K562 (cell line): ENCODE data around the gene RFLNA. TPM values are rescaled to one million over a fixed set of nuclear protein-coding genes. Genes with fewer than 3 reads are reported as not detected.

Experiments used
- ATAC-seq: fragments of 200-7000 bp; cut with Tn5 transposase; 3 replicates; pipeline ENCODE4 v1.9.1; 2020; ENCODE audit warnings: moderate library complexity
- BruUV-seq: library from RNA; stranded (reverse); fragments of 400-500 nt; replicated peaks from 2 replicates; lab custom pipeline; 2021; lab: Mats Ljungman, UMichigan
- CTCF ChIA-PET: fragments of 300-600 bp; formaldehyde crosslinking; extraction: SDS; loops from one replicate; lab custom pipeline; 2021; ENCODE audit warnings: low intra/inter-chr PET ratio; lab: Yijun Ruan, JAX
- POLR2A ChIA-PET: fragments of 300-600, 350-650 bp; sonication (Branson Sonifier 250); formaldehyde crosslinking; extraction: SDS; loops from one replicate; lab custom pipeline; 2021; ENCODE audit warnings: antibody characterized with exemption, inconsistent platforms; lab: Yijun Ruan, JAX
- DNase-seq, 4 experiments: peaks; one replicate each; pipeline versions ENCODE4 v3.0.0 to v3.0.0-alpha.2; 2011 to 2018; ENCODE audit warnings: low spot score in 3 of 4, mixed read lengths in 3 of 4; ENCODE audit errors: extremely low read depth in 1 of 4
- FAIRE-seq: peaks from 2 replicates; lab custom pipeline; 2011; peaks lifted over from hg19 to GRCh38; lab: Jason Lieb, UNC
- H2AFZ ChIP-seq: 2 replicates; pipeline ENCODE4 v1.6.0; 2011; ENCODE audit warnings: low read depth, low read length, control low read depth, inconsistent platforms
- H3K27ac ChIP-seq: fragments of 200-600 bp; 3 replicates; pipeline ENCODE4 v1.8.0; 2011; ENCODE audit warnings: low read depth, mild to moderate bottlenecking, control low read depth, inconsistent platforms, low read length, moderate library complexity, mixed read lengths; ENCODE audit errors: extremely low read depth
- H3K27me3 ChIP-seq, 2 experiments: fragments of 300-600 bp in 1 of 2; 2 replicates in 1 of 2; 3 replicates in 1 of 2; pipeline versions ENCODE4 v1.6.0 to v1.8.0; 2011; ENCODE audit warnings: inconsistent platforms in 2 of 2, low read length in 2 of 2, mild to moderate bottlenecking in 1 of 2, mixed read lengths in 1 of 2, moderate library complexity in 1 of 2; ENCODE audit not compliant: control insufficient read depth in 2 of 2, insufficient read depth in 2 of 2
- H3K36me3 ChIP-seq: fragments of 300-600 bp; 3 replicates; pipeline ENCODE4 v1.8.0; 2011; ENCODE audit warnings: mild to moderate bottlenecking, low read length, inconsistent platforms; ENCODE audit not compliant: control insufficient read depth, insufficient read depth
- H3K4me1 ChIP-seq, 2 experiments: fragments of 200-600 bp in 1 of 2; replicated peaks in 1 of 2; 2 replicates in 1 of 2; 3 replicates in 1 of 2; pipeline versions ENCODE4 v1.5.1 to v1.8.0; 2011; ENCODE audit warnings: inconsistent platforms in 2 of 2, low read length in 2 of 2, mild to moderate bottlenecking in 1 of 2, mixed read lengths in 1 of 2, moderate library complexity in 1 of 2; ENCODE audit not compliant: control insufficient read depth in 2 of 2, insufficient read depth in 2 of 2
- H3K4me2 ChIP-seq: 2 replicates; pipeline ENCODE4 v1.6.1; 2011; ENCODE audit warnings: low read length, control low read depth, inconsistent platforms, mixed read lengths; ENCODE audit not compliant: insufficient read depth
- H3K4me3 ChIP-seq: fragments of 200-600 bp; sonication (generic), shearing (Covaris generic); 2 replicates; pipeline ENCODE4 v1.5.1; 2016; ENCODE audit warnings: control low read depth, inconsistent platforms
- H3K79me2 ChIP-seq: fragments of 200-600 bp; 3 replicates; pipeline ENCODE4 v1.8.0; 2011; ENCODE audit warnings: low read length, inconsistent platforms; ENCODE audit not compliant: control insufficient read depth, insufficient read depth
- H3K9ac ChIP-seq, 2 experiments: 2 replicates each; pipeline versions ENCODE4 v1.6.0 to v1.6.1; 2011; ENCODE audit warnings: low read depth in 2 of 2, low read length in 2 of 2, control low read depth in 1 of 2, inconsistent platforms in 1 of 2, mild to moderate bottlenecking in 1 of 2, mixed read lengths in 1 of 2; ENCODE audit not compliant: insufficient read depth in 1 of 2
- H3K9me1 ChIP-seq: one replicate; pipeline ENCODE4 v1.6.0; 2011; ENCODE audit warnings: inconsistent platforms, mild to moderate bottlenecking, low read length, moderate library complexity; ENCODE audit not compliant: control insufficient read depth, insufficient read depth
- H3K9me3 ChIP-seq: replicated peaks from 2 replicates; pipeline ENCODE4 v1.5.1; 2011; ENCODE audit warnings: low read depth, low read length, inconsistent platforms; ENCODE audit not compliant: control insufficient read depth, insufficient read depth
- H4K20me1 ChIP-seq: replicated peaks from 2 replicates; pipeline ENCODE4 v1.6.1; 2011; ENCODE audit warnings: low read length, inconsistent platforms, mixed read lengths; ENCODE audit not compliant: control insufficient read depth, insufficient read depth
- CCAR2 ChIP-seq: fragments of 200-400 bp; formaldehyde crosslinking; IDR thresholded peaks from 2 replicates; pipeline ENCODE4 v1.6.1; 2017; ENCODE audit warnings: mild to moderate bottlenecking, low read depth, low read length
- CGGBP1 ChIP-seq: fragments of 250-450 bp; sonication (Bioruptor Pico); IDR thresholded peaks from 2 replicates; pipeline ENCODE4 v1.9.0; 2021; ENCODE audit warnings: mild to moderate bottlenecking
- ELF2 ChIP-seq: fragments of 250-450 bp; sonication (Bioruptor Pico); IDR thresholded peaks from 2 replicates; pipeline ENCODE4 v1.5.0; 2021; ENCODE audit warnings: mild to moderate bottlenecking
- EWSR1 ChIP-seq: fragments of 450-650 bp; IDR thresholded peaks from 2 replicates; pipeline ENCODE4 v1.6.1; 2018; ENCODE audit warnings: borderline replicate concordance, mild to moderate bottlenecking, low read depth, moderate library complexity; ENCODE audit not compliant: partially characterized antibody
- FOXA1 ChIP-seq: fragments of 450-650 bp; IDR thresholded peaks from 2 replicates; pipeline ENCODE4 v1.6.1; 2016; ENCODE audit warnings: mild to moderate bottlenecking, borderline replicate concordance
- KLF6 ChIP-seq: fragments of 250-450 bp; sonication (Bioruptor Pico); IDR thresholded peaks from 2 replicates; pipeline ENCODE4 v1.4.0; 2020; ENCODE audit warnings: mild to moderate bottlenecking, moderate library complexity, borderline replicate concordance
- PHTF2 ChIP-seq: fragments of 250-450 bp; sonication (Bioruptor Pico); IDR thresholded peaks from 2 replicates; pipeline ENCODE4 v1.5.0; 2021; ENCODE audit warnings: mild to moderate bottlenecking
- PRDM10 ChIP-seq: fragments of 450-650 bp; IDR thresholded peaks from 2 replicates; pipeline ENCODE4 v1.6.1; 2018; ENCODE audit not compliant: partially characterized antibody
- PTBP1 ChIP-seq: fragments of 200-400 bp; formaldehyde crosslinking; IDR thresholded peaks from 2 replicates; pipeline ENCODE4 v1.6.1; 2017; ENCODE audit warnings: low read depth, low read length
- SNAPC5 ChIP-seq: fragments of 250-450 bp; sonication (Bioruptor Pico); IDR thresholded peaks from 2 replicates; pipeline ENCODE4 v1.8.0; 2021; ENCODE audit warnings: moderate library complexity, mild to moderate bottlenecking, inconsistent platforms
- STAT5A ChIP-seq: IDR thresholded peaks from 2 replicates; pipeline ENCODE4 v1.6.1; 2012; ENCODE audit warnings: low read length, inconsistent platforms, borderline replicate concordance
- ZNF398 ChIP-seq: fragments of 250-450 bp; sonication (Bioruptor Pico); IDR thresholded peaks from 2 replicates; pipeline ENCODE4 v1.8.0; 2021; ENCODE audit warnings: moderate library complexity, mild to moderate bottlenecking, inconsistent platforms
- ZNF77 ChIP-seq: fragments of 250-450 bp; sonication (Bioruptor Pico); IDR thresholded peaks from 2 replicates; pipeline ENCODE4 v1.5.0; 2020
- ZSCAN29 ChIP-seq: fragments of 450-650 bp; IDR thresholded peaks from 2 replicates; pipeline ENCODE4 v1.6.1; 2017
- WGBS: fragments of 100-300 bp; shearing (Covaris generic); methylation state at CpG from one replicate; pipeline ENCODE4 v1.1.6; 2016; ENCODE audit warnings: low coverage, mixed read lengths; ENCODE audit not compliant: insufficient coverage; ENCODE audit errors: missing lambda C conversion rate; 5-methylcytosine and 5-hydroxymethylcytosine counted together
- in situ Hi-C: fragments of 300-500 bp; cut with MboI; formaldehyde crosslinking; loops from 4 replicates; pipeline ENCODE4 v1.15.0; 2018; ENCODE audit warnings: inconsistent platforms, mixed read lengths
- intact Hi-C: fragments of 100-400 bp; cut with micrococcal nuclease; formaldehyde crosslinking; loops from 2 replicates; pipeline ENCODE4 v1.14.2; 2022
- polyA plus RNA-seq, 8 experiments: library from polyadenylated mRNA; depleted of rRNA in 4 of 8; stranded (reverse) in 5 of 8; unstranded in 3 of 8; fragments of >200 nt; fragmentation: Nextera tagmentation in 2 of 8; fragmentation: Illumina TruSeq in 1 of 8; extraction: Ambion mirVana in 2 of 8; extraction: Trizol in 1 of 8; gene quantifications; 2 replicates each; pipeline versions ENCODE4 v1.2.1 to v1.2.3, GENCODE V29; 2011 to 2014; ENCODE audit warnings: inconsistent platforms in 1 of 8, missing spikeins in 1 of 8
- total RNA-seq, 7 experiments: library from RNA; depleted of rRNA in 6 of 7; stranded (reverse); fragments of >200 nt in 6 of 7; fragmentation: Illumina TruSeq in 2 of 7; extraction: Trizol in 2 of 7; gene quantifications; 2 replicates each; pipeline versions ENCODE4 v1.2.1 to v1.2.3, GENCODE V29; 2011 to 2021; ENCODE audit warnings: low replicate concordance in 1 of 7
- TF ChIP-seq, protein P1 (sequence below): fragments of 250-450 bp; sonication (Bioruptor Pico); IDR thresholded peaks from 2 replicates; pipeline ENCODE4 v1.4.0; 2020; ENCODE audit warnings: borderline replicate concordance

The RFLNA gene
- total and polyA plus RNA-seq, 9 of the 15 experiments (the other 6 are each of a cell fraction or from before 2014, with no cell fraction given): not detected

DNA sequence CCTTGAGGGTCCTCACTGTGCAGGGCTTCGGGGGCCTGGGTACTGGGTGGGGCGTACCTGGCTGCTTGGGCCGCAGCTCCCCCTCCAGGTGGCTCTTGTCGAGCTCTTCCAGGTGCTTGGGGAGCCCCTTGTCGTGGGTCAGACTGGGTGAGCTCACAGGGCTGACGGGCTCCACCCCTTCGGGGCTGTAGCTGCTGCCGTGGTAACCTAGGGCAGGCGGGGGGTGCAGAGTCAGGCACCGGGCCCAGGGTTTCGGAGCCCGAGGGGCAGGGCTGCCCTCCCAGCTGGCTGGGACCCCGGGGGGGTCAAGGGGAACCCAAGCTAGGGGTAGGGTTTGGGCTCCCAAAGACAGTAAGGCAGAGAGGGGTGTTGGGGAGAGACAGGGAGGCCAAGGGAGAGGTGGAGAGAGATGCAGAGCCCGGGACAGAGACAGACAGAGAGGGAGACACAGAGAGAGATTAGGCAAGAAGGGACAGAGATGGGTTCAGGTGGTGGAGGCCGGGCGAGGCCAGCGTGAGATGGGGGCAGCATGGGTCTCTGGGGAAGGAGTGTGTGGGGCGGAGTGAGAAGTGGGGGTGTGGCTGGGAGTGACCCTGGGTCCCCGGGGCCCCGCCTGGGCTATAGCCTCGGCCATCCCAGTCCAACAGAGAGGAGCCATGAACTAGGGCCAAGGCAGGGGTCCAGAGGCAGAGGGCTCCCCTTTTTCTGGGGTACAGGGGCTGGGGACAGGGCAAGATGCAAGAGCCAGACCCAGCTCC lies 40.7 kb downstream of the RFLNA start:
- FAIRE-seq (no peak), ATAC-seq (no peak), DNase-seq (no peak)
- Histone ChIP-seq H3K4me2 (no peak overlapping the region), H3K9ac (no peak overlapping the region), H3K9me1 (no peaks in the 10 kb centered on the region), H3K9me3 (no peaks in the 10 kb centered on the region), H3K36me3 (peaks cover 66% of the 10 kb centered on the region; the same call in 2 of the 3 replicates), H3K4me3 (no peak overlapping the region), H3K27ac (no peak overlapping the region), H4K20me1 (no peaks in the 10 kb centered on the region), H3K79me2 (no peaks in the 10 kb centered on the region), H3K27me3 (no peaks in the 10 kb centered on the region), H2AFZ (no peak overlapping the region), H3K4me1 (peaks cover 0 to 15% of the 10 kb centered on the region in 2 experiments; a peak in 2 of 5 replicates)
- in situ Hi-C loops (loop anchor here (10.0 kb wide), 1 partner anchor 429 kb away; no protein-coding TSS in a partner anchor), intact Hi-C loops (no loop called here)
- no TSS peak for BruUV-seq
- POLR2A ChIA-PET: no interaction called here
- 91% methylated on average over 15 of the region's 21 CpGs for WGBS
- CTCF ChIA-PET: no interaction called here
- TF ChIP-seq, protein P1, sequence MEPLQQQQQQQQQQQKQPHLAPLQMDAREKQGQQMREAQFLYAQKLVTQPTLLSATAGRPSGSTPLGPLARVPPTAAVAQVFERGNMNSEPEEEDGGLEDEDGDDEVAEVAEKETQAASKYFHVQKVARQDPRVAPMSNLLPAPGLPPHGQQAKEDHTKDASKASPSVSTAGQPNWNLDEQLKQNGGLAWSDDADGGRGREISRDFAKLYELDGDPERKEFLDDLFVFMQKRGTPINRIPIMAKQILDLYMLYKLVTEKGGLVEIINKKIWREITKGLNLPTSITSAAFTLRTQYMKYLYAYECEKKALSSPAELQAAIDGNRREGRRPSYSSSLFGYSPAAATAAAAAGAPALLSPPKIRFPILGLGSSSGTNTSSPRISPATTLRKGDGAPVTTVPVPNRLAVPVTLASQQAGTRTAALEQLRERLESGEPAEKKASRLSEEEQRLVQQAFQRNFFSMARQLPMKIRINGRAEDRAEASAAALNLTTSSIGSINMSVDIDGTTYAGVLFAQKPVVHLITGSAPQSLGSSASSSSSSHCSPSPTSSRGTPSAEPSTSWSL (CRISPR knock-in tag): no peak
- no peak for TF ChIP-seq ELF2
- TF ChIP-seq CGGBP1 (CRISPR knock-in tag): no peak
- no peak for TF ChIP-seq EWSR1
- TF ChIP-seq PHTF2 (CRISPR knock-in tag): no peak
- TF ChIP-seq CCAR2: no peak
- no peak for TF ChIP-seq PTBP1
- no peak for TF ChIP-seq ZSCAN29
- TF ChIP-seq KLF6 (CRISPR knock-in tag): no peak
- TF ChIP-seq PRDM10: no peak
- no peak for TF ChIP-seq ZNF398 (CRISPR knock-in tag)
- no peak for TF ChIP-seq FOXA1
- no peak for TF ChIP-seq ZNF77 (CRISPR knock-in tag)
- no peak for TF ChIP-seq STAT5A
- TF ChIP-seq SNAPC5 (CRISPR knock-in tag): no peak
